Gastrocnemius medialis (tissue), 4 donors: ENCODE data around the gene CDC42BPG. TPM values are rescaled to one million over a fixed set of nuclear protein-coding genes. Genes with fewer than 3 reads are reported as not detected.
A peak's percentile ranks its signal among the peaks of the same experiment; 100 is the strongest.

Source experiments
- ATAC-seq, 2 donors: fragments of 150-250 bp; one replicate each; pipeline ENCODE4 v1.9.1; 2016
- DNase-seq, 2 donors: peaks; one replicate each; pipeline ENCODE4 v3.0.0-alpha.2; 2019
- H3K27ac ChIP-seq, 4 donors: fragments of 200-600 bp; sonication (generic); 1 replicate in 1 of 4; 2 replicates in 3 of 4; pipeline ENCODE4 v1.5.1; 2016 to 2018; ENCODE audit warnings: mild to moderate bottlenecking in 2 of 4, moderate library complexity in 1 of 4
- H3K27me3 ChIP-seq, 3 donors: fragments of 200-600 bp; sonication (generic) in 2 of 3; 1 replicate in 1 of 3; 2 replicates in 2 of 3; pipeline versions ENCODE4 v1.5.1 to v1.6.0; 2016 to 2019; ENCODE audit warnings: mild to moderate bottlenecking in 1 of 3, moderate library complexity in 1 of 3
- H3K36me3 ChIP-seq, 2 donors: fragments of 200-600 bp; sonication (generic) in 1 of 2; one replicate each; pipeline ENCODE4 v1.5.1; 2017 to 2018
- H3K4me1 ChIP-seq, 2 donors: fragments of 200-600 bp; sonication (generic) in 1 of 2; one replicate each; pipeline ENCODE4 v1.5.1; 2016 to 2017; ENCODE audit warnings: mild to moderate bottlenecking in 2 of 2
- H3K4me3 ChIP-seq, 4 donors: fragments of 200-600 bp; sonication (generic) in 3 of 4; 1 replicate in 1 of 4; 2 replicates in 3 of 4; pipeline ENCODE4 v1.5.1; 2016 to 2019; ENCODE audit warnings: mild to moderate bottlenecking in 2 of 4
- H3K9me3 ChIP-seq, 3 donors: fragments of 200-600 bp; sonication (generic) in 2 of 3; 1 replicate in 1 of 3; 2 replicates in 2 of 3; pipeline ENCODE4 v1.5.1; 2016 to 2019
- POLR2A ChIP-seq, 2 donors: fragments of 450-650 bp; IDR thresholded peaks; one replicate each; pipeline ENCODE4 v1.6.1; 2017; ENCODE audit warnings: antibody characterized with exemption in 2 of 2, mild to moderate bottlenecking in 2 of 2, moderate library complexity in 2 of 2
- in situ Hi-C, 4 donors: fragments of 200-750 bp; cut with MboI; loops; one replicate each; pipeline versions ENCODE4 v1.15.0 to v1.8.0; 2017; ENCODE audit warnings: low sequenced_read_pairs in 4 of 4
- intact Hi-C: fragments of 100-400 bp; cut with DNase I; formaldehyde crosslinking; loops from one replicate; pipeline ENCODE4 v1.15.1; 2023; ENCODE audit warnings: low total_unique reads
- total RNA-seq, 4 donors: library from RNA; depleted of rRNA; stranded (reverse); fragments of >200 nt; gene quantifications; one replicate each; pipeline versions ENCODE4 v1.1.0 to v1.2.3, GENCODE V29; 2016
- TF ChIP-seq, protein P1 (sequence below), 5 experiments: fragments of 450-650 bp in 3 of 5; fragments of 200-600 bp in 2 of 5; sonication (generic) in 2 of 5; IDR thresholded peaks in 4 of 5; conservative IDR thresholded peaks in 1 of 5; 1 replicate in 4 of 5; 2 replicates in 1 of 5; pipeline ENCODE4 v1.5.1; 2016 to 2019; ENCODE audit warnings: antibody characterized with exemption in 5 of 5, mild to moderate bottlenecking in 3 of 5, moderate library complexity in 3 of 5

The CDC42BPG gene
- total RNA-seq, 4 donors from 2014 or later: 0.15 to 0.19 TPM; not detected in 2

DNA sequence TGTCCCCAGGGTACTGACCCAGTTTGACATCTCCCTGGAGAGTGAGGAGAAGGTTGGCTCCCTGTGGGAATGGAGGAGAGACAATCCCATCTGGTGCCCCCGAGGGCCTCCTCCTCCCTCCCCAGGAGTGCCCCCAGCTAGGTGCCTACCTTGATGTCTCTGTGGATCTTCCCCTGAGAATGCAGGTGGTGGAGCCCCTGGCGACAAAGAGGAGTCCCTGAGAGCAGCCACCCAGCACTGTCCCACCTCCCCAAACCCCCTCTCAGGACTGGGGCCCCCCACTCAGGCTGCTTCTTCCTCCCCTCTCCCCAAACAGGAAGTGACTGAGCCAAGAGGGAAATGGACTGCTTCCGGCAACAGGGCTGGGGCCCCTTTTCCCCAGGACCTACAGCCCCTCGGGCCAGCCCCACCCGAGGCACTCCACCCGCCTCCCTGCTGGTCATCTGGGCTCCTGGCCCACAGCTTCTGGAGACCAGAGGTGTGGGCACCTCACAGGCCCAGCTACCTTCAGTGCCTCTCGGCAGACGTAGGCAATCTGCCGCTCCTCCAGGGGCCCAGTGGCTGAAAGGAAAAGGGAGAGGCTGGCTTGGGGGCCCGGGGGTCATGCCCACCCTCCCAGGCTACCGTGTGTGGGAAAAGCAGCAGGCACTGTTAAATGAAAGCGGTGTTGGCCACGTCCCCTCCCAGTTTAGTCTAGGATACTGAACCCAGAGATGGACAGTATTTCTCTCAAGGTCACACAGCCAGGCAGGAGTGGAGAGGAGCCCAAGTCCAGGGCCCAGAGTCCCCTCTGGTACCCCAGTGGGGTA lies 42.7 kb downstream of the CDC42BPG start:
- TF ChIP-seq, protein P1, sequence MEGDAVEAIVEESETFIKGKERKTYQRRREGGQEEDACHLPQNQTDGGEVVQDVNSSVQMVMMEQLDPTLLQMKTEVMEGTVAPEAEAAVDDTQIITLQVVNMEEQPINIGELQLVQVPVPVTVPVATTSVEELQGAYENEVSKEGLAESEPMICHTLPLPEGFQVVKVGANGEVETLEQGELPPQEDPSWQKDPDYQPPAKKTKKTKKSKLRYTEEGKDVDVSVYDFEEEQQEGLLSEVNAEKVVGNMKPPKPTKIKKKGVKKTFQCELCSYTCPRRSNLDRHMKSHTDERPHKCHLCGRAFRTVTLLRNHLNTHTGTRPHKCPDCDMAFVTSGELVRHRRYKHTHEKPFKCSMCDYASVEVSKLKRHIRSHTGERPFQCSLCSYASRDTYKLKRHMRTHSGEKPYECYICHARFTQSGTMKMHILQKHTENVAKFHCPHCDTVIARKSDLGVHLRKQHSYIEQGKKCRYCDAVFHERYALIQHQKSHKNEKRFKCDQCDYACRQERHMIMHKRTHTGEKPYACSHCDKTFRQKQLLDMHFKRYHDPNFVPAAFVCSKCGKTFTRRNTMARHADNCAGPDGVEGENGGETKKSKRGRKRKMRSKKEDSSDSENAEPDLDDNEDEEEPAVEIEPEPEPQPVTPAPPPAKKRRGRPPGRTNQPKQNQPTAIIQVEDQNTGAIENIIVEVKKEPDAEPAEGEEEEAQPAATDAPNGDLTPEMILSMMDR (IDR thresholded peaks at IDR 0.05 in 4 of 5, conservative IDR thresholded peaks at IDR 0.05 in 1 of 5): no peak
- no peak for TF ChIP-seq POLR2A (IDR thresholded peaks at IDR 0.05)
- intact Hi-C loops (no loop called here), in situ Hi-C loops (no loop called here)
- Histone ChIP-seq H3K4me3 (peak overlapping the region in 2 of 4 donors; percentile 63 to 75), H3K27ac (peak overlapping the region; percentile 77 to 90 (median 80)), H3K9me3 (no peaks in the 10 kb centered on the region), H3K36me3 (peaks cover 0 to 27% of the 10 kb centered on the region in 2 donors), H3K4me1 (peaks cover 12 to 16% of the 10 kb centered on the region in 2 donors), H3K27me3 (no peaks in the 10 kb centered on the region)
- no peak for ATAC-seq
- DNase-seq: no peak

DNA sequence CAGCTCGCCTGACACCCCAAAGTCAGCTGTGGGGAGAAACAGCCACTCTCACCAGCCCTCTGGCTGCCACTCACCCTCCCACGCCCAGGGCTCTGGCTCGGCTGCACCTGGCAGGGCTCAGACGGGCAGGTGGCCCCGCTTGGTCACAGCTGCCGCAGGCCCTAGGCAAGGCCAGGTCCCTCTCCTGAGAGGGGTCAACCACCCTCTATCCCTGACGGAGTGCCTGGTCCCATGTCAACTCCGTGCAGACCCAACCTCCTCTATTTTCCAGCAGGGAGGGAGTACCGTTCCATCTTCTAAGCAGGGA lies 43.3 kb downstream of the CDC42BPG start:
- Histone ChIP-seq H3K9me3 (no peaks in the 10 kb centered on the region), H3K27ac (peak overlapping the region; percentile 77 to 90 (median 80)), H3K4me1 (peaks cover 12 to 16% of the 10 kb centered on the region in 2 donors), H3K27me3 (no peaks in the 10 kb centered on the region), H3K4me3 (no peak overlapping the region), H3K36me3 (peaks cover 0 to 21% of the 10 kb centered on the region in 2 donors)
- ATAC-seq (no peak), DNase-seq (no peak)
- in situ Hi-C loops (no loop called here), intact Hi-C loops (no loop called here)
- TF ChIP-seq, protein P1 (IDR thresholded peaks at IDR 0.05 in 4 of 5, conservative IDR thresholded peaks at IDR 0.05 in 1 of 5): no peak
- TF ChIP-seq POLR2A (IDR thresholded peaks at IDR 0.05): no peak

- in situ Hi-C loops: no loop called here
- no peak overlapping the region for H3K4me3 ChIP-seq
- ATAC-seq (no peak), DNase-seq (no peak)
- no peaks in the 10 kb centered on the region for H3K9me3 ChIP-seq
- TF ChIP-seq, protein P1 (IDR thresholded peaks at IDR 0.05 in 4 of 5, conservative IDR thresholded peaks at IDR 0.05 in 1 of 5): no peak
- no peak for TF ChIP-seq POLR2A (IDR thresholded peaks at IDR 0.05)
- intact Hi-C loops: no loop called here
- H3K27me3 ChIP-seq: no peaks in the 10 kb centered on the region
- H3K27ac ChIP-seq: peak overlapping the region in 3 of 4 donors; percentile 10 to 90 (median 77)
- H3K4me1 ChIP-seq: peaks cover 12 to 16% of the 10 kb centered on the region in 2 donors
- peaks cover 0 to 15% of the 10 kb centered on the region in 2 donors for H3K36me3 ChIP-seq
Measured at GRCh38 chr11:64800303-64801157, 43.9 kb downstream of the CDC42BPG start.

- ATAC-seq: no peak
- peak overlapping the region in 1 of 4 donors; percentile 21 for H3K27ac ChIP-seq
- in situ Hi-C loops: no loop called here
- H3K4me3 ChIP-seq: no peak overlapping the region
- TF ChIP-seq, protein P1 (IDR thresholded peaks at IDR 0.05 in 4 of 5, conservative IDR thresholded peaks at IDR 0.05 in 1 of 5): no peak
- TF ChIP-seq POLR2A (IDR thresholded peaks at IDR 0.05): no peak
- no peaks in the 10 kb centered on the region for H3K27me3 ChIP-seq
- H3K36me3 ChIP-seq: peaks cover 0 to 8% of the 10 kb centered on the region in 2 donors
- H3K9me3 ChIP-seq: no peaks in the 10 kb centered on the region
- DNase-seq: no peak
- H3K4me1 ChIP-seq: peaks cover 12 to 16% of the 10 kb centered on the region in 2 donors
- intact Hi-C loops: no loop called here
Measured at GRCh38 chr11:64799623-64800302, 44.7 kb downstream of the CDC42BPG start.
